Astrocyte (in vitro differentiated cells and primary cell): ENCODE data around the gene MRAP.
"Not testable (repeated sequence)": the region's sequence is repeated elsewhere in the genome, so short reads cannot be mapped to it uniquely, and the experiment has no call there.

ENCODE experiments used
- EZH2 ChIP-seq: IDR thresholded peaks from 2 replicates; pipeline ENCODE4 v1.6.1; 2012; ENCODE audit warnings: mild to moderate bottlenecking, low read length, inconsistent platforms; ENCODE audit not compliant: insufficient read depth
- TF ChIP-seq, protein P1 (sequence below): IDR thresholded peaks from 2 replicates; pipeline ENCODE4 v1.5.1; 2011; ENCODE audit warnings: low read depth, mild to moderate bottlenecking, inconsistent platforms, low read length, moderate library complexity; ENCODE audit not compliant: insufficient read depth

DNA sequence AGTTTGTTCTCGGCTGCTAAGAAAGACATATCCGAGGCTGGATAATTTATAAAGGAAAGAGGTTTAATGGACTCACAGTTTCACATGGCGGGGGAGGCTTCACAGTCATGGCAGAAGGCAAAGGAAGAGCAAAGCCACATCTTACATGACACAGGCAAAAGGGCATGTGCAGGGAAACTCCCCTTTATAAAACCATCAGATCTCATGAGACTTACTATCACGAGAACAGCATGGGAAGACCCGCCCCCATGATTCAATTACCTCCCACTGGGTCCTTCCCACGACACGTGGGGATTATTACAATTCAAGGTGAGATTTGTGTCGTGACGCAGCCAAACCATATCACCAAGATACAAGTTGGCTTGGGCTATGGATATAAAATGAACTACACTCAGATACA, 12.3 kb downstream of the MRAP start:
- TF ChIP-seq, protein P1, sequence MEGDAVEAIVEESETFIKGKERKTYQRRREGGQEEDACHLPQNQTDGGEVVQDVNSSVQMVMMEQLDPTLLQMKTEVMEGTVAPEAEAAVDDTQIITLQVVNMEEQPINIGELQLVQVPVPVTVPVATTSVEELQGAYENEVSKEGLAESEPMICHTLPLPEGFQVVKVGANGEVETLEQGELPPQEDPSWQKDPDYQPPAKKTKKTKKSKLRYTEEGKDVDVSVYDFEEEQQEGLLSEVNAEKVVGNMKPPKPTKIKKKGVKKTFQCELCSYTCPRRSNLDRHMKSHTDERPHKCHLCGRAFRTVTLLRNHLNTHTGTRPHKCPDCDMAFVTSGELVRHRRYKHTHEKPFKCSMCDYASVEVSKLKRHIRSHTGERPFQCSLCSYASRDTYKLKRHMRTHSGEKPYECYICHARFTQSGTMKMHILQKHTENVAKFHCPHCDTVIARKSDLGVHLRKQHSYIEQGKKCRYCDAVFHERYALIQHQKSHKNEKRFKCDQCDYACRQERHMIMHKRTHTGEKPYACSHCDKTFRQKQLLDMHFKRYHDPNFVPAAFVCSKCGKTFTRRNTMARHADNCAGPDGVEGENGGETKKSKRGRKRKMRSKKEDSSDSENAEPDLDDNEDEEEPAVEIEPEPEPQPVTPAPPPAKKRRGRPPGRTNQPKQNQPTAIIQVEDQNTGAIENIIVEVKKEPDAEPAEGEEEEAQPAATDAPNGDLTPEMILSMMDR: not testable (repeated sequence)
- TF ChIP-seq EZH2: not testable (repeated sequence)
